GM23248 (cell line): Measurements from ENCODE around the gene LTBR. TPM values are rescaled to one million over a fixed set of nuclear protein-coding genes. Genes with fewer than 3 reads are reported as not detected.

Experiments
- DNase-seq: peaks from one replicate; pipeline ENCODE4 v3.0.0-alpha.2; 2015
- H2AFZ ChIP-seq: fragments of 200-600 bp; sonication (generic); 2 replicates; pipeline ENCODE4 v1.6.1; 2016; ENCODE audit warnings: antibody characterized with exemption
- H3F3A ChIP-seq: fragments of 200-600 bp; sonication (generic); 2 replicates; pipeline ENCODE4 v1.6.1; 2016; ENCODE audit warnings: mild to moderate bottlenecking, antibody characterized with exemption, mixed run types; ENCODE audit not compliant: insufficient read depth
- H3K27ac ChIP-seq: fragments of 200-600 bp; sonication (generic); 2 replicates; pipeline ENCODE4 v1.5.1; 2016; ENCODE audit warnings: mild to moderate bottlenecking
- H3K27me3 ChIP-seq: fragments of 200-600 bp; sonication (generic); replicated peaks from 2 replicates; pipeline ENCODE4 v1.6.1; 2016; ENCODE audit warnings: mild to moderate bottlenecking; ENCODE audit not compliant: insufficient read depth
- H3K36me3 ChIP-seq: fragments of 200-600 bp; sonication (generic); 2 replicates; pipeline ENCODE4 v1.6.1; 2016; ENCODE audit warnings: low read depth, mild to moderate bottlenecking
- H3K4me1 ChIP-seq: fragments of 200-600 bp; sonication (generic); 2 replicates; pipeline ENCODE4 v1.6.1; 2016; ENCODE audit warnings: mild to moderate bottlenecking; ENCODE audit not compliant: insufficient read depth
- H3K4me2 ChIP-seq: fragments of 200-600 bp; sonication (generic); one replicate; pipeline ENCODE4 v1.6.1; 2016; ENCODE audit warnings: mild to moderate bottlenecking; ENCODE audit not compliant: unreplicated experiment
- H3K4me3 ChIP-seq: fragments of 200-600 bp; sonication (generic); 2 replicates; pipeline ENCODE4 v1.5.1; 2016; ENCODE audit warnings: mild to moderate bottlenecking
- H3K79me2 ChIP-seq: fragments of 200-600 bp; sonication (generic); 2 replicates; pipeline ENCODE4 v1.6.1; 2016; ENCODE audit warnings: mild to moderate bottlenecking; ENCODE audit not compliant: insufficient read depth
- H3K9ac ChIP-seq: fragments of 200-600 bp; sonication (generic); 2 replicates; pipeline ENCODE4 v1.6.1; 2016; ENCODE audit warnings: mild to moderate bottlenecking
- H3K9me2 ChIP-seq: fragments of 200-600 bp; sonication (generic); 2 replicates; pipeline ENCODE4 v1.6.1; 2016; ENCODE audit warnings: mixed run types, mild to moderate bottlenecking, moderate library complexity; ENCODE audit not compliant: insufficient read depth
- H3K9me3 ChIP-seq: fragments of 200-600 bp; sonication (generic); one replicate; pipeline ENCODE4 v1.6.1; 2017; ENCODE audit warnings: low read depth
- H4K20me1 ChIP-seq: fragments of 200-600 bp; sonication (generic); 2 replicates; pipeline ENCODE4 v1.6.0; 2016; ENCODE audit not compliant: insufficient read depth
- EZH2 ChIP-seq: fragments of 200-600 bp; sonication (generic); IDR thresholded peaks from 2 replicates; pipeline ENCODE4 v1.6.1; 2018; ENCODE audit warnings: antibody characterized with exemption, mild to moderate bottlenecking; ENCODE audit not compliant: insufficient read depth, poor library complexity, severe bottlenecking
- EZH2phosphoT487 ChIP-seq: fragments of 200-600 bp; sonication (generic); IDR thresholded peaks from 2 replicates; pipeline ENCODE4 v1.6.1; 2018; ENCODE audit warnings: antibody characterized with exemption, moderate library complexity, mild to moderate bottlenecking, low read depth; ENCODE audit not compliant: insufficient read depth
- WGBS, 2 experiments: methylation state at CpG; one replicate each; pipeline ENCODE4 v1.1.6; 2015 to 2017; ENCODE audit warnings: low lambda C conversion rate in 2 of 2, low coverage in 1 of 2; ENCODE audit errors: missing lambda C conversion rate in 2 of 2; 5-methylcytosine and 5-hydroxymethylcytosine counted together
- in situ Hi-C: fragments of 300-500 bp; cut with MboI; formaldehyde crosslinking; loops from 2 replicates; pipeline ENCODE4 v1.15.0; 2020
- polyA plus RNA-seq: library from polyadenylated mRNA; unstranded; fragments of >200 nt; fragmentation: Nextera tagmentation; extraction: Ambion mirVana; gene quantifications from 2 replicates; pipeline ENCODE4 v1.2.1, GENCODE V29; 2016
- total RNA-seq: library from RNA; depleted of rRNA; stranded (reverse); fragments of >200 nt; shearing (Covaris generic); gene quantifications from 2 replicates; pipeline ENCODE4 v1.2.3, GENCODE V29; 2014

Gene LTBR
- total and polyA plus RNA-seq, 2 experiments from 2014 or later, result 113 to 147 TPM

- Histone ChIP-seq H3K36me3 (no peaks in the 10 kb centered on the region), H3K9me2 (no peaks in the 10 kb centered on the region), H3K27ac (no peak overlapping the region), H3K9me3 (no peaks in the 10 kb centered on the region), H3K4me1 (no peaks in the 10 kb centered on the region), H3K4me2 (no peak overlapping the region), H3K9ac (no peak overlapping the region), H3F3A (no peaks in the 10 kb centered on the region), H3K4me3 (no peak overlapping the region), H4K20me1 (no peaks in the 10 kb centered on the region), H2AFZ (no peak overlapping the region), H3K27me3 (no peaks in the 10 kb centered on the region), H3K79me2 (no peaks in the 10 kb centered on the region)
- TF ChIP-seq EZH2 (no peak), EZH2phosphoT487 (no peak)
- in situ Hi-C loops, result no loop called here
- no peak for DNase-seq
- 39 to 45% methylated on average over 1 of the region's 1 CpG for WGBS, 2 experiments
Observed at GRCh38 chr12:6358881-6359280, 25.1 kb upstream of the LTBR start.

GRCh38 chr12:6360080-6360571, 23.8 kb upstream of the LTBR start:
- no peaks in the 10 kb centered on the region for H3F3A ChIP-seq
- H3K9ac ChIP-seq, result no peak overlapping the region
- TF ChIP-seq EZH2phosphoT487 (no peak), EZH2 (no peak)
- peaks cover 5% of the 10 kb centered on the region; the same call in 1 of the 2 replicates for H3K4me1 ChIP-seq
- H3K9me2 ChIP-seq, result no peaks in the 10 kb centered on the region
- H2AFZ ChIP-seq, result no peak overlapping the region
- no peaks in the 10 kb centered on the region for H3K9me3 ChIP-seq
- H3K79me2 ChIP-seq, result no peaks in the 10 kb centered on the region
- WGBS, 2 experiments, result 71 to 74% methylated on average over 7 of the region's 7 CpGs
- in situ Hi-C loops, result no loop called here
- no peaks in the 10 kb centered on the region for H3K36me3 ChIP-seq
- DNase-seq, result no peak
- H3K27me3 ChIP-seq, result no peaks in the 10 kb centered on the region
- no peak overlapping the region for H3K27ac ChIP-seq
- no peak overlapping the region for H3K4me2 ChIP-seq
- no peaks in the 10 kb centered on the region for H4K20me1 ChIP-seq
- H3K4me3 ChIP-seq, result no peak overlapping the region

- no peak overlapping the region for H3K9ac ChIP-seq
- no peaks in the 10 kb centered on the region for H3K79me2 ChIP-seq
- H3K36me3 ChIP-seq, result no peaks in the 10 kb centered on the region
- H3K4me3 ChIP-seq, result no peak overlapping the region
- TF ChIP-seq EZH2phosphoT487 (no peak), EZH2 (no peak)
- H3K4me2 ChIP-seq, result no peak overlapping the region
- H3K9me3 ChIP-seq, result no peaks in the 10 kb centered on the region
- no peaks in the 10 kb centered on the region for H3K9me2 ChIP-seq
- H4K20me1 ChIP-seq, result no peaks in the 10 kb centered on the region
- DNase-seq, result no peak
- H2AFZ ChIP-seq, result no peak overlapping the region
- in situ Hi-C loops, result no loop called here
- no peaks in the 10 kb centered on the region for H3K27me3 ChIP-seq
- H3K4me1 ChIP-seq, result peaks cover 5% of the 10 kb centered on the region; the same call in 1 of the 2 replicates
- H3F3A ChIP-seq, result no peaks in the 10 kb centered on the region
- no peak overlapping the region for H3K27ac ChIP-seq
- 66 to 68% methylated on average over 11 of the region's 11 CpGs for WGBS, 2 experiments
Observed at GRCh38 chr12:6360578-6361490, 23.1 kb upstream of the LTBR start.

- Histone ChIP-seq H3K27ac (no peak overlapping the region), H2AFZ (no peak overlapping the region), H3K79me2 (no peaks in the 10 kb centered on the region), H3K27me3 (no peaks in the 10 kb centered on the region), H3K4me3 (no peak overlapping the region), H4K20me1 (no peaks in the 10 kb centered on the region), H3K9me3 (no peaks in the 10 kb centered on the region), H3K9me2 (no peaks in the 10 kb centered on the region), H3K36me3 (no peaks in the 10 kb centered on the region), H3F3A (no peaks in the 10 kb centered on the region), H3K4me2 (no peak overlapping the region), H3K4me1 (peaks cover 5% of the 10 kb centered on the region; the same call in 1 of the 2 replicates), H3K9ac (no peak overlapping the region)
- 90 to 91% methylated on average over 14 of the region's 14 CpGs for WGBS, 2 experiments
- DNase-seq, result no peak
- in situ Hi-C loops, result no loop called here
- TF ChIP-seq EZH2phosphoT487, result no peak
- TF ChIP-seq EZH2, result no peak
Observed at GRCh38 chr12:6361834-6362233, 22.1 kb upstream of the LTBR start.
